Measurements from ENCODE around the gene PPP6R3.

The PPP6R3 gene

DNA sequence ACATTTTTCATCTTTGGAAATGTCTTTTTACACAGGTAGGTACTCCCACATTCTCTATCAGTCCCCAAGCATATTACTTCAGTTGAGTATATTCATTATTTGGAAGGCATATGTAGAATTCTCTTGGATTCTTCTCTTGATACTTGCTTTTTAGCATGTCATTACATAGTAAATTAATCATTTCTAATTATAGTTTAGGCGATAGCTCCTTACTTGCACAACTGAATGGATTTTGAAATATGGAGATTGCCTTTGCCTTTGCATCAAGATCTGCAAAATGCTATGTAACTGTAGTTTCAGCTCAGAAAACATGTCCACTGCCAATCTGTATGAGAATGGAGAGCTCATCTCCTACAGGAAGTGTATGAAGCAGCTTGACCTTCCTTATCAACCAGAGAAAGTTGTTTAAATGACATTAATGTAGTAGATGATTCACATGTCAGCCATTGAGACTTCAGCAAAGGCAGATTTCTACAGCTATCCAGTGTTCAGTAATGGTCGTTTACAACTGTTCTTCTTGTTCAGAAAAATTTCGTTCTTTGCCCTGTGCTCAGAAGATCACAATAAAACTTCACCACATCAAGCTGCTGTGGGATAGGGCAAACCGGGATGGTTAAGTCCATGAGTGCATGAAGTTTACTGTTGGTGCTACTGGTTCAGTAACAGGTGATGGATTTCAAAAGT lies 61.6 kb downstream of the PPP6R3 start:
- DNase-seq: no peak
- Histone ChIP-seq H3K36me3 (ENCODE audit: control insufficient read depth in 1 of 2, insufficient read depth in 2 of 2, low read length in 2 of 2) (peaks cover 16 to 32% of the 10 kb centered on the region in 2 experiments), H2BK12ac (ENCODE audit: low read length) (no peak overlapping the region), H3K27me3 (ENCODE audit: insufficient read depth, low read length) (no peaks in the 10 kb centered on the region), H4K12ac (ENCODE audit: low read depth, low read length) (no peak overlapping the region), H3K27ac (ENCODE audit: low read depth, low read length) (no peak overlapping the region), H3K4me1 (ENCODE audit: control insufficient read depth in 1 of 2, insufficient read depth in 2 of 2, low read length in 2 of 2) (peaks cover 0 to under 1% of the 10 kb centered on the region in 2 experiments), H2BK120ac (ENCODE audit: insufficient read depth, low read length, poor library complexity) (no peak overlapping the region), H3K14ac (ENCODE audit: low read length) (no peak overlapping the region), H2AK5ac (ENCODE audit: low read length) (no peak overlapping the region), H3K4me3 (ENCODE audit: low read depth, low read length) (no peak overlapping the region), H3K9me3 (ENCODE audit: insufficient read depth, low read depth, low read length) (no peaks in the 10 kb centered on the region), H3K79me1 (ENCODE audit: low read length) (no peaks in the 10 kb centered on the region), H3K18ac (ENCODE audit: low read length) (no peak overlapping the region), H3K23ac (ENCODE audit: low read length) (no peak overlapping the region), H3K79me2 (ENCODE audit: control insufficient read depth, insufficient read depth, low read length, poor library complexity) (peaks cover 2% of the 10 kb centered on the region), H3K4me2 (ENCODE audit: low read length) (no peak overlapping the region), H2AFZ (ENCODE audit: insufficient read depth, low read length, poor library complexity) (no peak overlapping the region), H4K8ac (ENCODE audit: low read depth, low read length) (no peak overlapping the region), H3K9ac (ENCODE audit: low read length) (no peak overlapping the region), H2BK5ac (ENCODE audit: low read depth, low read length, poor library complexity) (no peak overlapping the region), H3K4ac (ENCODE audit: low read depth, low read length) (no peak overlapping the region), H4K91ac (ENCODE audit: low read depth, low read length) (no peak overlapping the region)
- WGBS (ENCODE audit: extremely low coverage, insufficient coverage, insufficient read length): no CpG with 5 or more reads among the region's 4 CpGs

DNA sequence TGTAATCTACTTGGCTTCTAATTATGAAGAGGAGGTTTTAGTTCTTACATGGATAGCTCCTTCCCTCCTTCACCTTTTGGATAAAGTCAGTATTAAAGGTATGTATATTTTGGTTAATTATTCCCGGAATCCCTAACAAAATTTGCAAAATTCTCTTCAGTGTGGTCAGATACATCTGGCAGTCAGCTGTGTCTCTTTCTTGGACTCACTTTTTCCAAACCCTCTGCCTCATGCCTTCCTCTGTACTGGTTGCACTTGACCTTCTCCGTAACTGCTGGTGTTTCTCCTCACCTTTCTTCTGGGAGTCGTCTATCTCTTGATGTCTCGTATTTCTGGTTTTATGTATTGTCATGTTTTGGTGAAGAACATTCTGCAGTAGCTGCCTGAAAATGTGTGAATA lies 62.5 kb downstream of the PPP6R3 start:
- Histone ChIP-seq H2BK120ac (ENCODE audit: insufficient read depth, low read length, poor library complexity) (no peak overlapping the region), H3K9me3 (ENCODE audit: insufficient read depth, low read depth, low read length) (no peaks in the 10 kb centered on the region), H3K9ac (ENCODE audit: low read length) (no peak overlapping the region), H3K14ac (ENCODE audit: low read length) (no peak overlapping the region), H3K23ac (ENCODE audit: low read length) (no peak overlapping the region), H3K79me1 (ENCODE audit: low read length) (no peaks in the 10 kb centered on the region), H4K8ac (ENCODE audit: low read depth, low read length) (no peak overlapping the region), H4K91ac (ENCODE audit: low read depth, low read length) (no peak overlapping the region), H3K36me3 (ENCODE audit: control insufficient read depth in 1 of 2, insufficient read depth in 2 of 2, low read length in 2 of 2) (peaks cover 18 to 38% of the 10 kb centered on the region in 2 experiments), H3K4ac (ENCODE audit: low read depth, low read length) (no peak overlapping the region), H3K79me2 (ENCODE audit: control insufficient read depth, insufficient read depth, low read length, poor library complexity) (peaks cover 2% of the 10 kb centered on the region), H3K18ac (ENCODE audit: low read length) (no peak overlapping the region), H2BK12ac (ENCODE audit: low read length) (no peak overlapping the region), H4K12ac (ENCODE audit: low read depth, low read length) (no peak overlapping the region), H3K4me3 (ENCODE audit: low read depth, low read length) (no peak overlapping the region), H3K4me1 (ENCODE audit: control insufficient read depth in 1 of 2, insufficient read depth in 2 of 2, low read length in 2 of 2) (peaks cover 0 to 6% of the 10 kb centered on the region in 2 experiments), H2AK5ac (ENCODE audit: low read length) (no peak overlapping the region), H2AFZ (ENCODE audit: insufficient read depth, low read length, poor library complexity) (no peak overlapping the region), H3K27ac (ENCODE audit: low read depth, low read length) (no peak overlapping the region), H3K27me3 (ENCODE audit: insufficient read depth, low read length) (no peaks in the 10 kb centered on the region), H2BK5ac (ENCODE audit: low read depth, low read length, poor library complexity) (no peak overlapping the region), H3K4me2 (ENCODE audit: low read length) (no peak overlapping the region)
- WGBS (ENCODE audit: extremely low coverage, insufficient coverage, insufficient read length): no CpG with 5 or more reads among the region's 4 CpGs
- no peak for DNase-seq

DNA sequence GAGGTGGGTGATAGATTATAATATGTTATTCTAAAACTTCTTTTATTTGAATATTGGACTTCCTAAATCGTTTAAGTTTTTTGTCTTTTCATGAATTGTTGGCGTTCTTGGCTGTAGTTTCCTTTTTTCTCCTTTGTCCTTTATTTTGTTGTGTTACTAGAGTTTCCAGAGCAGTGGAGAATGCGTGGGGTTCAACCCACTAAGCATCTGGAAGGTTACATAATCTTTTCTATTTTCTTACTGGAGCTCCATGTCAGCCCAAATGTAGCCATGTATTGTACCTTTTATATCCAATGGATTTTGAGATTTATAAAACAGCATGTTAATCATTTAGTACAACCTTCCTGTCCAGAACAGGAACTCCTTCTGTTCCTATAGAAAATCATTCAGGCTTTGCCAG lies 63.2 kb downstream of the PPP6R3 start:
- H3K27me3 ChIP-seq (ENCODE audit: insufficient read depth, low read length): no peaks in the 10 kb centered on the region
- H3K9ac ChIP-seq (ENCODE audit: low read length): no peak overlapping the region
- DNase-seq: no peak
- H4K91ac ChIP-seq (ENCODE audit: low read depth, low read length): no peak overlapping the region
- no peak overlapping the region for H2AK5ac ChIP-seq (ENCODE audit: low read length)
- peaks cover 2% of the 10 kb centered on the region for H3K79me2 ChIP-seq (ENCODE audit: control insufficient read depth, insufficient read depth, low read length, poor library complexity)
- no peak overlapping the region for H3K4ac ChIP-seq (ENCODE audit: low read depth, low read length)
- H3K36me3 ChIP-seq (ENCODE audit: control insufficient read depth in 1 of 2, insufficient read depth in 2 of 2, low read length in 2 of 2): peaks cover 20 to 41% of the 10 kb centered on the region in 2 experiments
- no peak overlapping the region for H2BK120ac ChIP-seq (ENCODE audit: insufficient read depth, low read length, poor library complexity)
- H3K4me2 ChIP-seq (ENCODE audit: low read length): no peak overlapping the region
- no peak overlapping the region for H3K18ac ChIP-seq (ENCODE audit: low read length)
- no peak overlapping the region for H3K27ac ChIP-seq (ENCODE audit: low read depth, low read length)
- no peak overlapping the region for H3K4me3 ChIP-seq (ENCODE audit: low read depth, low read length)
- H3K23ac ChIP-seq (ENCODE audit: low read length): no peak overlapping the region
- no peaks in the 10 kb centered on the region for H3K9me3 ChIP-seq (ENCODE audit: insufficient read depth, low read depth, low read length)
- no peak overlapping the region for H2AFZ ChIP-seq (ENCODE audit: insufficient read depth, low read length, poor library complexity)
- H4K8ac ChIP-seq (ENCODE audit: low read depth, low read length): no peak overlapping the region
- no CpG with 5 or more reads among the region's 3 CpGs for WGBS (ENCODE audit: extremely low coverage, insufficient coverage, insufficient read length)
- H4K12ac ChIP-seq (ENCODE audit: low read depth, low read length): no peak overlapping the region
- no peak overlapping the region for H3K14ac ChIP-seq (ENCODE audit: low read length)
- no peak overlapping the region for H2BK12ac ChIP-seq (ENCODE audit: low read length)
- H3K79me1 ChIP-seq (ENCODE audit: low read length): no peaks in the 10 kb centered on the region
- no peak overlapping the region for H2BK5ac ChIP-seq (ENCODE audit: low read depth, low read length, poor library complexity)
- peaks cover 0 to 8% of the 10 kb centered on the region in 2 experiments for H3K4me1 ChIP-seq (ENCODE audit: control insufficient read depth in 1 of 2, insufficient read depth in 2 of 2, low read length in 2 of 2)

DNA sequence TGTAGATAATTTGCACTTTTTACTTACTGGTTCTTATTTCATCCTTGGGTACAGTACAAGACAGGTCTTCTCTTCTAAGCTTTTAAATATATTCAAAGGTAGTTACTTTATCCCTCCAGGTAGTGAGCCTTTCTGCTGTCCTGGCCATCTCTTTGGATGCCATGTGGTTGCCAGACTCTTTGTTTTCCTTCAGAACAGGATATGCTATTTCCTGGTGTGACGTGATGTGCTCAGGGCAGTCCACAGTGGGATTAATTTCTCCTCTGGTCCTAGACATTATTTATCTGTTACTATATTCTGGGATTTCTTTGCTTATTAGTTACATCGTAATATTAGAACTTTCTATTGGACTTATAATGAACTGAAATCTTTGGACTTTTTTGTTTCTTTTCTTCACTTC lies 63.7 kb downstream of the PPP6R3 start:
- no peak overlapping the region for H3K23ac ChIP-seq (ENCODE audit: low read length)
- no peak overlapping the region for H3K4ac ChIP-seq (ENCODE audit: low read depth, low read length)
- no peak overlapping the region for H3K18ac ChIP-seq (ENCODE audit: low read length)
- H4K8ac ChIP-seq (ENCODE audit: low read depth, low read length): no peak overlapping the region
- H3K36me3 ChIP-seq (ENCODE audit: control insufficient read depth in 1 of 2, insufficient read depth in 2 of 2, low read length in 2 of 2): peaks cover 21 to 42% of the 10 kb centered on the region in 2 experiments
- no peaks in the 10 kb centered on the region for H3K27me3 ChIP-seq (ENCODE audit: insufficient read depth, low read length)
- H3K27ac ChIP-seq (ENCODE audit: low read depth, low read length): no peak overlapping the region
- H3K9ac ChIP-seq (ENCODE audit: low read length): no peak overlapping the region
- H4K12ac ChIP-seq (ENCODE audit: low read depth, low read length): no peak overlapping the region
- no peak overlapping the region for H2AK5ac ChIP-seq (ENCODE audit: low read length)
- no peak overlapping the region for H3K14ac ChIP-seq (ENCODE audit: low read length)
- DNase-seq: no peak
- no peak overlapping the region for H3K4me3 ChIP-seq (ENCODE audit: low read depth, low read length)
- H2BK5ac ChIP-seq (ENCODE audit: low read depth, low read length, poor library complexity): no peak overlapping the region
- H3K4me2 ChIP-seq (ENCODE audit: low read length): no peak overlapping the region
- H3K4me1 ChIP-seq (ENCODE audit: control insufficient read depth in 1 of 2, insufficient read depth in 2 of 2, low read length in 2 of 2): peaks cover 0 to 8% of the 10 kb centered on the region in 2 experiments
- H3K9me3 ChIP-seq (ENCODE audit: insufficient read depth, low read depth, low read length): no peaks in the 10 kb centered on the region
- no peak overlapping the region for H2BK120ac ChIP-seq (ENCODE audit: insufficient read depth, low read length, poor library complexity)
- H2AFZ ChIP-seq (ENCODE audit: insufficient read depth, low read length, poor library complexity): no peak overlapping the region
- no peaks in the 10 kb centered on the region for H3K79me1 ChIP-seq (ENCODE audit: low read length)
- WGBS (ENCODE audit: extremely low coverage, insufficient coverage, insufficient read length): no CpG with 5 or more reads among the region's 2 CpGs
- peaks cover 2% of the 10 kb centered on the region for H3K79me2 ChIP-seq (ENCODE audit: control insufficient read depth, insufficient read depth, low read length, poor library complexity)
- H4K91ac ChIP-seq (ENCODE audit: low read depth, low read length): no peak overlapping the region
- H2BK12ac ChIP-seq (ENCODE audit: low read length): no peak overlapping the region

Measured in trophoblast cell (in vitro differentiated cells and primary cell).